NCI-H2081 treated with DMSO at 0.1 percent for 48 hours (cell line): Measurements from ENCODE around the gene NIT1.
"Not testable (repeated sequence)": the region's sequence is repeated elsewhere in the genome, so short reads cannot be mapped to it uniquely, and the experiment has no call there.

ENCODE experiments used
- DNase-seq: peaks from one replicate; lab custom pipeline; 2025; lab: John Stamatoyannopoulos, UW

NIT1 gene

DNA sequence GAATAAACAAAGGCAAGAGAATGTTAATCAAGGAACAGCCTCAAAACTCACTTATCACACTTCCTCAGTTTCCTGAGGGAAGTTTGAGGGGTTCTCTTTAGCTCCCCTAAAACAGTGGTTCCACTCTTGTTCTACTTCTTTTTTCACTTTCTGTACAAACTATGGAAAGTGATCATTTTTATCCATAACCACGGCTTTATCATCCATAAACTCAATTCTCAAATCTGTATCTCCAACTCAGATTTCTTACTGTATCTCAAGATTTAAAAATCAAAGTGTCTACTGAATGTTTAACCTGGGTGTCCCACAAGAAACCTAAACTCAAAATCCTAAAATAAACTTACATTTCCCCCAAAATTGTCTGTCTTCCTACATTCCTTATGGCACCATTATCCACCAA is 4.0 kb upstream of the NIT1 start:
- no peak for DNase-seq

DNA sequence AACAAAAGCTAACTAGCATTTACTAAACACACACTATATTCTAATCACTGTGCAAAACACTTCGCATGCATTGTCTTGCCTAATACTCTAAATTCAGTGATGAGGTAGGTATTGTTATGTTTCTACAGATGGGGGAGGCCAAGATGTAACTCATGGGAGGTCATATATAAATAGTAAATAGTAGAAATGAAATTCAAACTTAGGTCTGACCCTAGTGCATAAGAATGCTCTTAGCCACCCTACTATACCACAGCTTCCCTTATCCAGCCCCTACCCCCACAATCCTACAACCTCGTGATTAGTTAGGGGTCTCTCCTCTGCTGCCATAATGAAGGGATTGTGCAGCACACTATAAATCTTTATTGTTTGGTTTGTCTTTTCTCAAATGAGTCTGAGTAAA is 3.3 kb upstream of the NIT1 start:
- no peak for DNase-seq

DNA sequence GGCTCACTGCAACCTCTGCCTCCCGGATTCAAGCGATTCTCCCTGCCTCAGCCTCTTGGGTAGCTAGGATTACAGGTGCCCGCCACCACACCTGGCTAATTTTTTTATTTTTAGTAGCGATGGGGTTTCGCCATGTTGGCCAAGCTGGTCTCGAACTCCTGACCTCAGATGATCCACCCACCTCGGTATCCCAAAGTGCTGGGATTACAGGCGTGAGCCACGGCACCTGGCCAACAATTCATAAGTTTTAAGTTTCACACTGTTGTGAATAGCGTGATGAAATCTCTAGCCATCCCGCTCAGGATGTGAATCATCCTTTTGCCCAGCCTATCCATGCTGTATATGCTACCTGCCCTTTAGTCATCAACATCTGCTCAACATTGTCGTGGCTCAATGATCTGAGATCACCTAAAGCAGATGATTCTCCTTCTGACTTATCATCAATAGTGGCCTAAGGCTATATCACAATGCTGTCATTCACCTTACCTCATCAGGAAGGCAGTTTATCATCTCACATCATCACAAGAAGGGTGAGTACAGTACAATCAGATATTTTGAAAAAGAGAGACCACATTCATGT is 2.7 kb upstream of the NIT1 start:
- no peak for DNase-seq

DNA sequence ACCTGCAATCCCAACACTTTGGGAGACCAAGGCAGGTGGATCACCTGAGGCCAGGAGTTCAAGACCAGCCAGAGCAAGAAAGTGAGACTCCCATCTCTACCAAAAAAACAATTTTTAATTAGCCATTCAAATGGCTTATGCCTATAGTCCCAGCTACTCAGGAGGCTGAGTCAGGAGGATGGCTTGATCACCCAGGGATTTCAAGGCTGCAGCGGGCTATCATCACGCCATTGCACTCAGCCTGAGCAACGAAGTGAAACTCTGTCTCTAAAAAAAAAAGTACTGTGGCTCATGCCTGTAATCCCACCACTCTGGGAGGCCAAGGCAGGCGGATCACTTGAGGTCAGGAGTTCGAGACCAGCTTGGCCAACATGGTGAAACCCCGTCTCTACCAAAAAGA is 1.9 kb upstream of the NIT1 start:
- not testable (repeated sequence) for DNase-seq

DNA sequence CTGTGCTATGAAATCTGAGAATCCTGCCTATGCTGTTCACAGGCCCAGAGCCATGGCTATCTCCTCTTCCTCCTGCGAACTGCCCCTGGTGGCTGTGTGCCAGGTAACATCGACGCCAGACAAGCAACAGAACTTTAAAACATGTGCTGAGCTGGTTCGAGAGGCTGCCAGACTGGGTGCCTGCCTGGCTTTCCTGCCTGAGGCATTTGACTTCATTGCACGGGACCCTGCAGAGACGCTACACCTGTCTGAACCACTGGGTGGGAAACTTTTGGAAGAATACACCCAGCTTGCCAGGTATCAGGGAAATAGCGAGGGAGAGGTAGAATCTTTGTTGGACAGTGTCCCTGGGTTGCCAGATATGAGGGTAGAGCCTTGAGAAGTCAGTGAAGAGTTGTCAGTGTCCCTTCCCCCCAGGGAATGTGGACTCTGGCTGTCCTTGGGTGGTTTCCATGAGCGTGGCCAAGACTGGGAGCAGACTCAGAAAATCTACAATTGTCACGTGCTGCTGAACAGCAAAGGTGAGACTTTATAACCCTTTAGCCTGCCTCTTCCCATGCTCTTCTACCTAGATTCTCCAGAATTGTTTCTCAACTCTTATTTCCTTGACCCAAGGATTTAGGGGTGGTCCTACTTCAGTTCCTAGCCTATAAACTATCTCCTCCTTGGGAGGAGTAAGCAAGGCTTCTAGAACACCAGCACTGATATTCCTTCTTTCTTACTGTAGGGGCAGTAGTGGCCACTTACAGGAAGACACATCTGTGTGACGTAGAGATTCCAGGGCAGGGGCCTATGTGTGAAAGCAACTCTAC is 1.4 kb downstream of the NIT1 start:
- no peak for DNase-seq

DNA sequence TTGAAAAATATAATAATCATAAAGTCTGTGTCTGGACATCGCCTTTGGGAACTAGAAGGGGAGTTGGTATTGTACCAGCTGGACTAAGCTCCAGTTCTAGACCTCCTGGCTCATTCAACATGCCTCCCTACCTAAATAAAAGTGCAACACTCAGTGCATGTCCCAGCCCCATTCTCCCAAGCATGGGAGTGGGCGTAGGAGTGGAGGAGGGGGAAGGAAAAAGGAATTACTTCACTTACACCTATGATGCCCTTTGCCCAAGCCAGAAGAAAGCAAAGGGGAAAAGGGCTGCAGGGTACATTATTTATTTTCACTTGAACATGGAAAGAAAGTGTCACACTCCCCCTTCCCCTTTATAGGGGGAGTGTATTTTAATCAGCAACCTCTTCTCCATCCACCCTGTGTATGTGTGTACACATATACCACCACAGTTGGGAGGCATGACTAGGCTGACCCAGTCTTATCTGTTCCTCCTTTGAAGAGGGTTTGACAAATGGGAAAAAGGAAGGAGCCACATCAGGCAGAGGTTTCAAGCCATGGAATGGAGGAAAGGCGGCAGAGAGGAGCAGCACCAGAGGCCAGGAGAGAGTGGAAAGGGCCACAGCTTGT is 3.2 kb downstream of the NIT1 start:
- DNase-seq = no peak

DNA sequence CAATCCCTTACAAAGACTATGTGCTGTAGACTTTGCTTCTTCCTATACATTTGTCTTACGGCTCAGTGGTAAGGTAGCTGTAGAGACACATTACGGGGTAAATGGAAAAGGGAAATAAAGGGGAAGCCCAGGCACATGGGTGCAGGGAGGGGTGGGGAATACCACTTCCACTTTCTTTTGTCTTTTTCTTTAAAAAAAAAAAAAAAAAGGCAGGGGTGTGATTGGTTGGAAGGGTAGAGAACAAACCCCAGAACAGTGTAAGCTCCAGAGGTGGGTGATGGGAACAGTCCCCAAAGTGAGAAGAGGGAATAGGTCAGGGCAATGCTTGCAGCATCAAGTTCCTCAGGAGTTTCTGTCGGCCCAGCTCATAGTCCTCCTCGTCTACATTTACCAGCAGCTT is 3.9 kb downstream of the NIT1 start:
- DNase-seq = no peak

DNA sequence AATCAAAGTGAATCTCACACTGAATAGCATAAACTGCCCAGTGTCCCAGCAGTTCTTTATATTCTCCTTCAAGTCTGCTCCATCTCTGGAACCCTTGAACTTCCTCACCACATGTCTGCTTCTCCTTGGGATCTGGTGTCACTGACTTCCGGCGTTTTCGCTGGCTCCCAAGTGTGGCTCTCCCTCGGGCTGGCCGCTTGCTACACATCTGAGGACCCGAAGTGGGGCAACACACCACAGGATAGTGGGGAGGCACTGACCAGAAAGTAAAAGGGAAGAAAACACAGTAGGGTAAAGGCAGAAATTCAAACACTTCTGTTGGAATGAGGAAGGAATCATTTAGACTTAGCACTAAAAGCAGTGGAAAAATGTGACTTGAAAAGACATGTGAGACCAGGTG is 5.1 kb downstream of the NIT1 start:
- DNase-seq = no peak

DNA sequence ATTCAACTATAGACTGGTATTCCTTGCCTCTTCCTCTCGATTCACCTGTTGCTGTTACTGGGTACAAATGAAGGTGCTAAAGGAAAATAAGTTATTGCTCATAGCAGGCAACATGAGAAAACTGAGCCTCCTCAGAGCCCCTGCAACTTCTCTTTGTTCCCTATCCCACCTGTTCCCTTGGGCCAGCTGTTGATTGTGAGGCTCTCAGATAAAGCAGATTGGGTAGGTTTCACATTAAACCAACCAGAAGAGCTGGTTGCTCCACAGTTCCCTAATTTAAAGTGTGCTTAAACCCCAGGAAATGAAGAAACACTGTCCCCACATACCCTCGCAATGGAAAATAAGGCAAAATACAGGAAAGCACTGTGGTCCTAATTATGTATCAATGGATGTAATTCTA is 9.7 kb downstream of the NIT1 start:
- DNase-seq = no peak

DNA sequence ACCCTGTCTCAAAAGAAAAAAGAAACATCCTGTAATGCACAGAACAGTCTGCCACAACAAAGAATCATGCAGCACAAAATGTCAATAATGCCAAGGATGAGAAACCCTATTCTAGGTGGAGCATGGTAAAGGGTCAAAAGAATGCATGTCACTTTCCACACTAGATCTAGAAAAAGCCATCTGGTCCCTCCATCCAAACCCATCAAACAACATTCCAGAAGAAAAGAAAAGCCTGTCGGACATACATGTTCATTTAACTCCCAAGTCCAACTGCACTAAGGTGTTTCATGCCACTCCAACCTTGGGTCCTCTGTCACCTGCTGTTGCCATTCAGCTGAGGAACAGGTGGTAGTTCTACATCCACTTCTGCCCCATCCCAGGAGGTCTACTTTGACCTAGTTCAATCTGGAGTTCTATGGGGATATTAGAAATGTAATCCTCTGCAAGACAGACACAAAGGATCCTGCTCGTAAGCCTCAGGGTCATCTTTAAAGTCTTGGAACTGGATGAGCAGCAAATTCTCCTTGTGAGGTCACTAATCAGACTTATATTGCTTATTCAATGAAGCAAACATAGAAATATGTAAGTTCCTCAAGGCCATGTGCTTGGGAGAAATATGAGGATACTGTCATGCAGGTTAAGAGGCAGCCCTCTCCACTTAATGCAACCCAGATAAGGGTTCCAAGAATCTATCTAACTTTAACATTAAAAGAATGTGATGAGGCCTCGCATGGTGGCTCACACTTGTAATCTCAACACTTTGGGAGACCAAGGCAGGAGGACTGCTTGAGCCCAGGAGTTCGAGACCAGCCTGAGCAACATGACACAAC is 10.9 kb downstream of the NIT1 start:
- DNase-seq = no peak

DNA sequence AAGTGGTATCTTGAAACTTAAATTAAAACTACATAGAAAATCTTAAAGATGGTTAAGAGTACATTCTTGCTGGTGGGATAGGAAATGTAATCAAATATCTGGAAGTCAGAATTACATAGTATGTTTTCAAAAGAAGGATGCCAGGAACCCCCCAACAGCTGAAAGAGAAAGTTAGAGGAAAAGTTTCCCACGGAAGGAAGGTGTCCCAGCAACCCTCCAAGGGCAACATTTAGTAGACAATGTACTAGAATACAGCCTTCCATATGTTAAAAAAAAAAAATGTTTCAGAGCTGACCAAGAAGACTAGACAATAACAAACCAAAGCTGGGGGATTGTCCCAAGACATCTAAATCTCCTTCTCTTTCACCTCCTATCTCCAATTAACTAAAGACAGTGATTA is 12.4 kb downstream of the NIT1 start:
- DNase-seq = no peak

DNA sequence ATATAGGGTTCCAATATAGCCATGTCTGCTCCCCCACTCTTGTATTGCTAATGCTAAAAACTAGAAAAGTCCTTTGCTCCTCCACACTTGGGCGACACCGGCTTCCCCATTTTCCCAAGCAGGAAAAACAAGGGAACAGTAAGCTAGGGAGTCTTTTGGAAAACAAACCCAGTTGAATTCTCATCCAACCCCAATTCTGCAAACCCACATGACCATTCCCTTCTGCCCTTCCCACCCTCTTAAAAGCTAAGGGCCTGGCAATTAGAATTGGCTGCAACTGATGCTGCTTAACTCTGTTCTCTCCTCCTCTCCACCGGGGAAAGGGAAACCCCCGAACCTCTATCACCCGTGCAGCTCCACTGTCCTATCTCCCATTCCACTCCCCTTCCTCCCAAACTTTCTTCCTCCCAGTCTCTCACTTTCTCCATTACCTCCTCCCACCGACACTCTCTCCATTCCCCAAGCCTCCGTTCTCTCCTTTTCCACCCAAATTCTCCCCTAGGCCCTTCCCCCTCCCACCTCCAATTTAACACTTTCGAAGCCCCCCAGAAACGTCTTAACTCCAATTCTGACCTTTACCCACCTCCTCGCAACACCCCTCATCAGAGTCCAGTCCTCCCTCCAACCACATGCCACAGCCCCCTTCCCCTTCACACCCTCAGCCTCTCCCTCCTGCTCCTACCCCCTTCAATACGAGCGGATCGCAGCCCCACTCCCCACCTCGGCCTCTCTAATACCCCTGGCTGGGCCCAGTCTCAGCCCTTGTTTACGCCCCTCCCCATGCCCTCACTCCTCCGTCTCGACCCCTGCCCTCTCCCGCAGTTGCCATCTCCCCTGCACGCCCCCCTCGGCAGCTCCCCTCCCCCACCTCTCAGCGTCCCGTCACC is 13.9 kb downstream of the NIT1 start:
- no peak for DNase-seq

DNA sequence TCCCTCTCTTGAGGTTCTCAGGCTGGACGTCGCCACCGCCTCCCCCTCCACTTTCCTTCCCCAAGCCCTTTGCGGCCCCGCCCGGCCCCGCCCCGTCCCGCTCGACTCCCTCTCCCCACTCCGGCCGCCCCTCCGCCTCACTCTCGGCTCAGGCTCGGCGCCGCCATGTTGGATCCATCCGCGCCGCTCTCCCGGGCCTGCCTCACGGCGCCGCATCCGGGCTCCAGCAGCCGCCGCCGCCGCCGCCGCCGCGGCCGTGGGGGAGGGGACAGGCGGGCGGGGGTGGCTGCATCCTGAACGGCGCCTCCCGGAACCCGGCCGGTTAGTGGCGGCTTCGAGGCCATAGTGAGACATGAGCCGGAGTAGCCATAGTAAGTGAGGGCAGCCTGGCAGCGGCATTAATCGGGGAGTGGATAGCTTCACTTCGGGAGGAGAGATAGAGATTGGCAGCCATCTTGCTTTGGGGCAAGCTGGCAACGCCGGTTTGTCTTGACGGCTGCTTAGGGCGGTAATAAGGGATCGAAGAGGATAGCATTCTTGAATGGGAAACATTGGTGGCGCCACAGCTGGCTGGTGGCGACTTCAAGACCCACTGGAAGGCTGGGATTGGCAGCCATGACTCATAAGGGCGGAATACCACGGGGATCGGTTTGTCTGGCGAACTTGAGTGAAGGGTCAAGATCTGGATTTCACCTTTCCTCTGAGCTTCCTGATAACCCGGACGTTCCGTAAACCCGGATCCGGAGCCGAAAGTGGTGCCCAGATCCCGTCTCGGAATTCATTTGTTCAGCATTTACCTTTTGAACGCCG is 14.7 kb downstream of the NIT1 start, which contains the start of gene DEDD:
TSS of gene DEDD (minus strand) at position 258 of the 810 bp plus-strand sequence. CDS start 8,205 bp downstream, outside the sequence.
- DNase-seq = peak; percentile 94

DNA sequence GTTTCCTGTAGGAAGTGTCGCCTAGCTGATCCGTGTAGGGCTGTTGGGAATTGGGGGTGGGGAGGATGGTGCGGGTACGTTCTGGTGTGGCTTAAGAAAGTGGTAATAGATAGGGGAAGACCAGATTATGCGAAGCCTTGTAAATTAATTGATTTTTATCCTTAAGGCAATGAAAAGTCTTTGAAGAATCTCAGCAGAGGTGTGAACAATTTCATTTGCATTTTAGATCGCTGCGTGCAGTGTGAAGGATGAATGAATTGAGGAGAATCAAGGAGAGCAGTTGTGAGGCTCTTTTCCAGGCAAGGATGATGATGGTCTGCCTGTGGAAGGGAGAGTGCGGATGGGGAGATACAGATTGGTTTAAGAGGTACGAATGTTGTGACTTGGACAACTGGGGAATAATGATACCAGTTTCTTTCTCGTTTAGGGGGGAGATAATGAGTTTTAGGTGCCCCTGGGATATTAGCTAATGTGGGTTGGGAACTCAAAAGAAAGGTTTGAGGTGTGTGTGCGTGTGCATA is 15.4 kb downstream of the NIT1 start:
- DNase-seq = no peak

DNA sequence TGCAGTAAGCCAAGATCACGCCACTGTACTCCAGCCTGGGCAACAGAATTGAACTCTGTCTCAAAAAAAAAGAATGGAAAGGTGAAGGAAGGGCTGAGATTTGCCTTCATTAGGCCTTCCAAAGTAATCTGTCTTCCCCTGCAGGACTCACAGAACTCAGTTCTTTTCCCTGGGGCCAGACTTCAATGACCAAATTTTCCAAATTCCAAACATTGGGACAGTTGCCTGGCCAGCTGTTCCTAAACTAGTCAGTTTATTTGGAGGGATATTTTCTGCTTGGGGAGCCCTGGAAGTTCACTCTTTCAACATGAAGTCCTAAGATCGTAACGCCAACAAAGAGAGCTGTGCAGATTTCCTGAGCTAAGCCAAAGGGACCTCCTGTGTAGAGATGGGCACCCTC is 20.0 kb downstream of the NIT1 start:
- no peak for DNase-seq

DNA sequence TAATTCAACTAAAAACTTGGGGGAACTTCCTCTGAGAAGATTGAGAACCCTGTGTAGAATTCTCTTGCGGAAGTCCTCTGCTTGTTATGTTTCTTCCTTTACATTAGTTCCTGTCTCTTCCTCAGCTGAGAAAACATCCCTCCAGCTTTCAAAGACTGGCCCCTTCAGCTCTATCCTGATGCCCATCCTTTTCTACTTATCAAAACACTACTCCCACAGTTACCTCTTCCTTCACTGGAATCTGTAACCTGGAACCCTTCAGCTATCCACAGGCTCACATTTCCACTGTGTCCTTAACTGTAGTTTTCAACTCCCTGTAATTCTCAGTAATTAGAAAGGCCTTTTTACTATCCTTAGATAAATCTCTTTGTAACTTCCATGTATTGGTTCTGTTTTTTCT is 20.5 kb downstream of the NIT1 start:
- DNase-seq = no peak

DNA sequence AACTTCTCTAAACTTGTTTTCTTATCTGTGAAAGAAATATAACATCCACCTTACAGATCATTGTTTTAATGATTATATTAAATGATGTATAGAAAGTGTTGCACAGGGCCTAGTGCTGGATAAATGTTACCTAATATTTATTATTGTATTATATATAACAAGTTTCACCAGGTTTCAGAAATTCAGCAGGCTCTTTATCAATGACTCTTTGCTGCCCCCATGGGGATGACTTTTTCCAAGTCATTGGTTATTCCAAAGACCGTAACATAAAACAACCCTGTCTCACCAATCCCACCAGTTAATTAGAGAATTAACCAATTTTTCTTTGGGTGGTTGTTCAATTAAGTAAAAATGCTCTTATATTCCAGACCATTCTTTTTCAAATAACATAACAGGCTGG is 21.9 kb downstream of the NIT1 start:
- no peak for DNase-seq

DNA sequence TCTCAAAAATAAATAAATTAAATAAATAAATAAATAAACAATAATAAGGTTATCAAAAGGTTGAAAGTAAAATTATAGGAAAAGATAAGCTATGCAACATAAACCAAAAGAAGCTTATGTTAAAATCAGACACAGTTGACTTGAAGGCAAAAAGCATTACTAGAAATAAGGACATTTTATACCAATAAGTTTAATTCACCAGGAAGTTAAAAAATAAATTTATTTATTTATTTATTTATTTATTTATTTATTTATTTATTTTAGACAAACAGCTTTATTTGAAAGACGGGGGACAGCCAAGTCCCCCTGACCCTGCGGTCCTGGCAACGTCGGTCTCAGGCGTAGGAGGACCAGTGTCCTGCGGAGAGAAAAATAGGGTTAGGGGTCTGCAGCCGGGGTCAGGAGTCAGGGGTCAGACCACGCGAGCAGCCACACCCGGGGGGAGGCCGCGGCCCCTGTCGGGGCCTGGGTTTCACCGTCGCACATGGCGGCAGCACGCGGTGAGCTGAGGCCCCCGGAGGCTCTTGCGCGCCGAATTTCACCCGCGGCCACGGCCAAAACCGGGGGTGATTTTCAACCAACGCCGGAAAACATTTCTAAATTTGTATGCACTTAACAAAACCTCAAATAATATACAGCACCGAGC is 23.0 kb downstream of the NIT1 start:
- no peak for DNase-seq

DNA sequence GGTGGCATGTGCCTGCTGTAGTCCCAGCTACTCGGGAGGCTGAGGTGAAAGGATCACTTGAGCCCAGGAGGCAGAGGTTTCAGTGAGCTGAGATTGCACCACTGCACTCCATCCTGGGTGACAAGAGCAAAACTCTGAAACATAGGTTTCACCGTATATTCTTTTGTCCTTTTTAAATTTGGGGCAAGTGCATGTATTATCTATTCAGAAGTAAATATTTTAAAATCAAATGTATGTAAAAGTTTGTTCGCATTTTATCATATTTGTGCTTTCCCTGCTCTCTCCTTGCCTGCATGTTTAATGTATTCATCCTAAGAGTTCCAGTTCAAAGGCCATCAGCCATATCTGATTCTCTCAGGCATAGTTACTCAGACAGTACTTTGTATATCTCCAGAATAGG is 27.9 kb downstream of the NIT1 start:
- no peak for DNase-seq

DNA sequence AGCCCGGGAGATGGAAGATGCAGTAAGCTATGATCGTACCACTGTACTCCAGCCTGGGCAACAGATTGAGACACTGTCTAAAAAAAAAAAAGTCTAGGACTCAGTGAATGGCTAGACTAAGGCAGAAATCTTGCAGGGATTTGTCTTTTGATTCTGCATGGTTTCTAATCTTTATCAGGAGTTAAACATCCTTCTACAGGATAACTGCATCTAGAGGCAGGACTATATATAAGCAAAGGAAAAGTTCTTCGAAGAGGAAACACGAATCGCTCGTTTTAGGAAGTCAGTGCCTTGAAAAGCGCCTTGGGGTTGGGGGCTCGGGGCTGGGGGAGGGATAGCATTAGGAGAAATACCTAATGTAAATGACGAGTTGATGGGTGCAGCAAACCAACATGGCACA is 35.3 kb downstream of the NIT1 start:
- DNase-seq = no peak
